Liver (tissue), 9 donors: ENCODE measurements around the gene TTC23. TPM values are rescaled to one million over a fixed set of nuclear protein-coding genes. Genes with fewer than 3 reads are reported as not detected.
"Not testable (repeated sequence)": the region's sequence is repeated elsewhere in the genome, so short reads cannot be mapped to it uniquely, and the experiment has no call there.

Experiments used
- DNase-seq: peaks from one replicate; pipeline ENCODE4 v3.0.0-alpha.2; 2017; ENCODE audit warnings: low spot score
- H3K27ac ChIP-seq, 2 donors: one replicate each; pipeline ENCODE4 v1.7.0; 2013; ENCODE audit warnings: inconsistent platforms in 2 of 2, low read length in 2 of 2, control low read depth in 1 of 2, low read depth in 1 of 2, mild to moderate bottlenecking in 1 of 2
- H3K27me3 ChIP-seq, 4 donors: one replicate each; pipeline versions ENCODE4 v1.6.1 to v1.7.0; 2013; ENCODE audit warnings: low read length in 3 of 4, inconsistent platforms in 1 of 4, mild to moderate bottlenecking in 1 of 4, moderate library complexity in 1 of 4; ENCODE audit not compliant: control insufficient read depth in 4 of 4, insufficient read depth in 4 of 4
- H3K36me3 ChIP-seq, 4 donors: one replicate each; pipeline versions ENCODE4 v1.6.1 to v1.7.0; 2013; ENCODE audit warnings: low read length in 3 of 4, mild to moderate bottlenecking in 3 of 4, low read depth in 1 of 4, moderate library complexity in 1 of 4; ENCODE audit not compliant: control insufficient read depth in 4 of 4, insufficient read depth in 3 of 4
- H3K4me1 ChIP-seq, 4 donors: one replicate each; pipeline versions ENCODE4 v1.6.1 to v1.7.0; 2013; ENCODE audit warnings: low read length in 3 of 4, mild to moderate bottlenecking in 3 of 4, moderate library complexity in 1 of 4; ENCODE audit not compliant: control insufficient read depth in 4 of 4, insufficient read depth in 4 of 4
- H3K4me3 ChIP-seq, 3 donors: one replicate each; pipeline versions ENCODE4 v1.6.1 to v1.7.0; 2013; ENCODE audit warnings: low read length in 3 of 3, control low read depth in 1 of 3, low read depth in 1 of 3, mild to moderate bottlenecking in 1 of 3
- H3K9ac ChIP-seq, 2 donors: one replicate each; pipeline ENCODE4 v1.7.0; 2013; ENCODE audit warnings: low read length in 2 of 2, mild to moderate bottlenecking in 2 of 2, moderate library complexity in 2 of 2, control low read depth in 1 of 2, low read depth in 1 of 2
- H3K9me3 ChIP-seq, 4 donors: one replicate each; pipeline versions ENCODE4 v1.6.1 to v1.7.0; 2013; ENCODE audit warnings: low read length in 3 of 4; ENCODE audit not compliant: control insufficient read depth in 4 of 4
- ATF3 ChIP-seq: IDR thresholded peaks from 2 replicates; pipeline ENCODE4 v1.6.1; 2016; ENCODE audit warnings: antibody characterized with exemption
- CTCF ChIP-seq: fragments of 150-350 bp; IDR thresholded peaks from 2 replicates; pipeline ENCODE4 v1.5.1; 2017; ENCODE audit warnings: improper control_type of control experiment, low read depth, low read length; ENCODE audit not compliant: missing input control
- EGR1 ChIP-seq, 2 donors: IDR thresholded peaks; 2 replicates each; pipeline ENCODE4 v1.6.1; 2016 to 2018; ENCODE audit warnings: antibody characterized with exemption in 2 of 2, low read depth in 2 of 2
- FOXA1 ChIP-seq: IDR thresholded peaks from 2 replicates; pipeline ENCODE4 v1.6.1; 2016; ENCODE audit warnings: antibody characterized with exemption
- FOXA2 ChIP-seq: IDR thresholded peaks from 2 replicates; pipeline ENCODE4 v1.6.1; 2016; ENCODE audit warnings: antibody characterized with exemption
- GABPA ChIP-seq, 2 donors: IDR thresholded peaks in 1 of 2; conservative IDR thresholded peaks in 1 of 2; 2 replicates each; pipeline ENCODE4 v1.6.1; 2016; ENCODE audit warnings: antibody characterized with exemption in 2 of 2, mild to moderate bottlenecking in 1 of 2, moderate library complexity in 1 of 2
- HNF4A ChIP-seq, 2 donors: conservative IDR thresholded peaks; 2 replicates each; pipeline ENCODE4 v1.6.1; 2016; ENCODE audit warnings: antibody characterized with exemption in 2 of 2, mild to moderate bottlenecking in 2 of 2
- HNF4G ChIP-seq: IDR thresholded peaks from 2 replicates; pipeline ENCODE4 v1.6.1; 2016; ENCODE audit warnings: antibody characterized with exemption
- MAX ChIP-seq: IDR thresholded peaks from 2 replicates; pipeline ENCODE4 v1.6.1; 2016; ENCODE audit warnings: antibody characterized with exemption
- SP1 ChIP-seq: IDR thresholded peaks from 2 replicates; pipeline ENCODE4 v1.6.1; 2018; ENCODE audit warnings: antibody characterized with exemption, mild to moderate bottlenecking
- YY1 ChIP-seq: IDR thresholded peaks from 2 replicates; pipeline ENCODE4 v1.6.1; 2016; ENCODE audit warnings: antibody characterized with exemption, mild to moderate bottlenecking
- WGBS: extraction: QIAGEN DNeasy Blood & Tissue Kit; methylation state at CpG from one replicate; pipeline ENCODE4 v1.1.7; 2013; 5-methylcytosine and 5-hydroxymethylcytosine counted together
- polyA plus RNA-seq, 2 donors: library from polyadenylated mRNA; stranded (reverse) in 1 of 2; unstranded in 1 of 2; fragments of 200-250 nt in 1 of 2; fragments of >200 nt in 1 of 2; fragmentation: Nextera tagmentation in 1 of 2; extraction: Ambion mirVana in 1 of 2; gene quantifications; one replicate each; pipeline versions ENCODE4 v1.2.1 to v1.2.3, GENCODE V29; 2013 to 2015
- total RNA-seq, 2 donors: library from RNA; depleted of rRNA; stranded (reverse); fragments of >200 nt; gene quantifications; one replicate each; pipeline ENCODE4 v1.2.3, GENCODE V29; 2014
- donor health status: healthy.
- donor health status: healthy.
- donor health status: healthy.
- donor health status: healthy.
- donor health status: healthy.

TTC23 gene
- total and polyA plus RNA-seq, 4 donors = 3.7 to 12.3 (median 7.2) TPM

- WGBS = 92% methylated on average over 11 of the region's 11 CpGs
- Histone ChIP-seq H3K36me3 (peaks cover 0 to 2% (median 0%) of the 10 kb centered on the region in 4 donors), H3K27me3 (no peaks in the 10 kb centered on the region), H3K9me3 (no peaks in the 10 kb centered on the region), H3K4me3 (no peak overlapping the region), H3K4me1 (peaks cover 0 to 3% (median 1%) of the 10 kb centered on the region in 4 donors), H3K9ac (no peak overlapping the region), H3K27ac (no peak overlapping the region)
- DNase-seq = no peak
- TF ChIP-seq MAX (no peak), EGR1 (IDR thresholded peaks at IDR 0.05; ENCODE audit: low read depth in 2 of 2) (no peak), YY1 (no peak), CTCF (no peak)
Observed at GRCh38 chr15:99115300-99116215, 133.8 kb downstream of the TTC23 start.

- H3K4me3 ChIP-seq = no peak overlapping the region
- H3K9ac ChIP-seq = no peak overlapping the region
- no peak for TF ChIP-seq HNF4G
- no peak for TF ChIP-seq HNF4A (conservative IDR thresholded peaks at IDR 0.05)
- TF ChIP-seq FOXA2 = no peak
- TF ChIP-seq FOXA1 = no peak
- no peak for TF ChIP-seq SP1
- no peak for TF ChIP-seq GABPA (IDR thresholded peaks at IDR 0.05 in 1 of 2, conservative IDR thresholded peaks at IDR 0.05 in 1 of 2)
- TF ChIP-seq EGR1 (IDR thresholded peaks at IDR 0.05; ENCODE audit: low read depth in 2 of 2) = no peak
- H3K9me3 ChIP-seq = no peaks in the 10 kb centered on the region
- no peak overlapping the region for H3K27ac ChIP-seq
- no peak for DNase-seq
- WGBS = 94% methylated on average over 12 of the region's 12 CpGs
- peaks cover 0 to 8% (median 4%) of the 10 kb centered on the region in 4 donors for H3K4me1 ChIP-seq
- peaks cover 0 to 2% (median 0%) of the 10 kb centered on the region in 4 donors for H3K36me3 ChIP-seq
- H3K27me3 ChIP-seq = no peaks in the 10 kb centered on the region
Observed at GRCh38 chr15:99114511-99115299, 134.7 kb downstream of the TTC23 start.

- peak in 1 of 2 donors; percentile 4 for TF ChIP-seq HNF4A (conservative IDR thresholded peaks at IDR 0.05)
- TF ChIP-seq ATF3 = no peak
- no peak overlapping the region for H3K4me3 ChIP-seq
- peaks cover 0 to 2% (median 0%) of the 10 kb centered on the region in 4 donors for H3K36me3 ChIP-seq
- H3K4me1 ChIP-seq = peaks cover 0 to 9% (median 4%) of the 10 kb centered on the region in 4 donors
- 86% methylated on average over 13 of the region's 13 CpGs for WGBS
- no peaks in the 10 kb centered on the region for H3K27me3 ChIP-seq
- DNase-seq = no peak
- no peak overlapping the region for H3K27ac ChIP-seq
- no peaks in the 10 kb centered on the region for H3K9me3 ChIP-seq
- no peak overlapping the region for H3K9ac ChIP-seq
Observed at GRCh38 chr15:99113547-99114271, 135.7 kb downstream of the TTC23 start.

- H3K27ac ChIP-seq, H3K9me3 ChIP-seq, DNase-seq, H3K4me3 ChIP-seq, H3K27me3 ChIP-seq, H3K36me3 ChIP-seq, H3K9ac ChIP-seq: not testable (repeated sequence)
- H3K4me1 ChIP-seq = peaks cover 0 to 15% (median 4%) of the 10 kb centered on the region in 4 donors
- 90% methylated on average over 8 of the region's 8 CpGs for WGBS
Observed at GRCh38 chr15:99111641-99112040, 137.7 kb downstream of the TTC23 start.
